CD4-positive, alpha-beta T cell treated with Interleukin-15 for 4 hours (primary cell): ENCODE results near the gene NACA.
"Not testable (repeated sequence)": the region's sequence is repeated elsewhere in the genome, so short reads cannot be mapped to it uniquely, and the experiment has no call there.

ENCODE experiments used
- DNase-seq: peaks from one replicate; pipeline ENCODE4 v3.0.0-alpha.2; 2020; ENCODE audit warnings: low spot score

Gene NACA

GRCh38 chr12:56723889-56724700, 1.0 kb downstream of the NACA start:
- DNase-seq: no peak

- DNase-seq: no peak
Observed at GRCh38 chr12:56723352-56723751, 1.7 kb downstream of the NACA start.

GRCh38 chr12:56722832-56723231, 2.3 kb downstream of the NACA start:
- DNase-seq: no peak

- DNase-seq: no peak
Observed at GRCh38 chr12:56721721-56722120, 3.4 kb downstream of the NACA start.

- DNase-seq: no peak
Observed at GRCh38 chr12:56721216-56721615, 3.9 kb downstream of the NACA start.

GRCh38 chr12:56720731-56721151, 4.4 kb downstream of the NACA start:
- no peak for DNase-seq

GRCh38 chr12:56719056-56719455, 6.0 kb downstream of the NACA start:
- no peak for DNase-seq

- no peak for DNase-seq
Observed at GRCh38 chr12:56718636-56719035, 6.5 kb downstream of the NACA start.

- DNase-seq: no peak
Observed at GRCh38 chr12:56718149-56718548, 7.0 kb downstream of the NACA start.

GRCh38 chr12:56716933-56717880, 7.9 kb downstream of the NACA start:
- DNase-seq: no peak

GRCh38 chr12:56716458-56716857, 8.6 kb downstream of the NACA start:
- no peak for DNase-seq

GRCh38 chr12:56715798-56716197, 9.3 kb downstream of the NACA start:
- no peak for DNase-seq

- DNase-seq: no peak
Observed at GRCh38 chr12:56714431-56714929, 10.6 kb downstream of the NACA start.

GRCh38 chr12:56713345-56713744, 11.8 kb downstream of the NACA start:
- no peak for DNase-seq

GRCh38 chr12:56709759-56710376, 15.2 kb downstream of the NACA start:
- no peak for DNase-seq

GRCh38 chr12:56704522-56704921, 20.6 kb downstream of the NACA start:
- DNase-seq: not testable (repeated sequence)

GRCh38 chr12:56699020-56699661, 26.0 kb downstream of the NACA start:
- DNase-seq: no peak

- DNase-seq: no peak
Observed at GRCh38 chr12:56695327-56696101, 29.6 kb downstream of the NACA start.

- no peak for DNase-seq
Observed at GRCh38 chr12:56694161-56694560, 30.9 kb downstream of the NACA start.

GRCh38 chr12:56688846-56689109, 36.3 kb downstream of the NACA start:
- DNase-seq: no peak

GRCh38 chr12:56688129-56688845, 36.8 kb downstream of the NACA start, which contains the start of gene PTGES3:
TSS of gene PTGES3 (minus strand) at chr12:56688284. CDS start at chr12:56687999, 285 bp downstream.
- peak; percentile 98 for DNase-seq
